Measurements from ENCODE around the gene CDK5RAP3.
A peak's percentile ranks its signal among the peaks of the same experiment; 100 is the strongest.
"Not testable (repeated sequence)": the region's sequence is repeated elsewhere in the genome, so short reads cannot be mapped to it uniquely, and the experiment has no call there.

Gene CDK5RAP3

DNA sequence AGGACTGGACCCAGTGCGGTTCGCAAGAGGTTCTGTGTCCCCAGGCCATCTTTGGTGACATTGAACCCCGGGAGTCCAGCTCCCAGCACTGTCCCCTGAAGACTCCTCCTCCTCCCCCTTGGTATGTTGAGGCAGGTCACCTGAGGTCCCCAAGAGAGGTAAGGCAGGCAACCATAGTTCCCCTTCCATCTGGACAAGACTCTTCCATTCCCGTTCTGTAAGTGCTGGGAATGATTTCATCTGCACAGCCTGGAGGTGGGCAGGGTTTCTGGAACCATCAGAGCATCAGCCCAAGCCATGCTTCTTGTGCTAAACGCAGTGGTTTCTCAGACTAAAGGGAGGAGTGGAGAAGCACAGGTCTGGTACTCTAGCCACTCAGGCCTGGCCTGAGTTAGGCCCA lies 41.7 kb downstream of the CDK5RAP3 start:
- no peak overlapping the region for H3K27ac ChIP-seq
- H3K4me3 ChIP-seq = peak overlapping the region in 2 of 7 experiments; percentile 7 to 30

GRCh38 chr17:48013876-48014594 lies 43.1 kb downstream of the CDK5RAP3 start:
- H3K27ac ChIP-seq = no peak overlapping the region
- no peak overlapping the region for H3K4me3 ChIP-seq

DNA sequence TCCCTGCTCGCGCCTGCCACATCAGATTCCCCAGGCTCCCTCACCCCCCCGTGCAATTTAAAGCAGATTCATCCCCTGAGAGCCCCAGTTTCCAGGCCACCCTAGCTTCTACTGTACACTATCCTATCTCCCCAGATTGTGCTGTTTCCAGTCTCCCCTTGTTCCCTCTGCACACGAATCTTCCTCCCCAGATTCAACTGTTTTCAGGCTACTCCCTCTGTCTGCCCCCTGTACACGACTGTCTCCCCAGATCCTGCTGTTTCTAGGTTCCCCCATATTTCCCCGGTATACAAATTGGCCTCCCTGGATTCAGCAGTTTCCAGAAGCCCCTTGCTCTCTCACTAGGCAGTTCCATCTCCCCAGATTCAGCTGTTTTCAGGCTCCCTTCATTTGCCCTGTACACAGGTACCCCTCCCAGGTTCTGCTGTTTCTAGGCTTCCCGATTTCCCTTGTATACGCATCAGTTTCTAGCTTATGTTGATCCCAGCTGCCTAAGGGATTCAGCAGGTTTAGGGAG lies 43.7 kb downstream of the CDK5RAP3 start:
- no peak overlapping the region for H3K27ac ChIP-seq

DNA sequence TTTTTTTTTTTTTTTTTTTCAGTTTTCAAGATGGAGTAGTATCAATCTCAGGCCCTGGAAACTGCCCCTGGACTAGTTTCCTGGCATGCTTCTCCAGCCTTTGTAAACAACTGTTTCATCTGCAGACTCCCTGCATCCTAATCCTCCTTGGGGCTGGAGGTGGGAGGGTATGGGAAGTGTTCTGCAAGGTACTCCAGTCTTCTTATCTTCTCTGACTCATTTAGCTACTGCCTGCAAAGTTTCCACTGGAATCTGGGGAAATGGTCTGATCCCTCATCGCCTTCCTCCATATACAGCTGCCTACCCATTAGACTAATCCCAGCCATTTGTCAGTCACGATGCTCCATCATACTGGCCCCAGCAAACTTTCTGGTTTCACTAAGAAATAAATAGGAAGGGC lies 45.2 kb downstream of the CDK5RAP3 start:
- H3K27ac ChIP-seq = no peak overlapping the region
- no peak overlapping the region for H3K4me3 ChIP-seq

More for the DNA sequence above, 43.7 kb downstream of the CDK5RAP3 start:
- H3K4me3 ChIP-seq = no peak overlapping the region

DNA sequence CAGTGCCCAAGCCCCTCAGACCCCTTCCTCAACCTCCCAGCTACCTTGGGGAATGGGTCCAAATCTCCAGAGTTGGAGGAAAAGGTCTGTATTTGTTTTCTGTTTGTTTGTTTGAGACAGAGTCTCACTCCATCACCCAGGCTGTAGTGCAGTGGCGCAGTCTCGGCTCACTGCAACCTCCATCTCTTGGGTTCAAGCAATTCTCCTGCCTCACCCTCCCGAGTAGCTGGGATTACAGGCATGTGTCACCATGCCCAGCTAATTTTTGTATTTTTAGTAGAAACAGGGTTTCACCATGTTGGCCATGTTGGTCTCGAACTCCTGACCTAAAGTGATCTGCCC lies 46.9 kb downstream of the CDK5RAP3 start:
- not testable (repeated sequence) for H3K4me3 ChIP-seq
- peak overlapping the region in 1 of 21 experiments; percentile 4 for H3K27ac ChIP-seq

DNA sequence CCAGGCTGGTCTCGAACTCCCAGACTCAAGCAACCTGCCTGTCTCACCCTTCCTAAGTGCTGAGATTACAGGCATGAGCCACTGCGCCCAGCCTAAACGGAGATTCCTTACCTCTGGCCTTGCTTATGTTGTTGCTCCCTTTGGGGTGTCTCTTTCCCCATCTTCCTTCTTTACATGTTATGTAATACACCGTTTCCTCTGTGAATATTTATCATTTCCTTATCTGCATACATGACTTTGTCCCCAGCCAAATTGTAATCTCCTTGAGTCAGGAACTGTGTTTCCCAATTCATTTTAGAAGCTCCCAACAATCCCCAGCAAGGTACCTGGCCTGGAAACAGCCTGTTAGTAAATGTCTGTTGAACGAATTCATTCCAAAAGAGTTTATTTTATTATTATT lies 51.0 kb downstream of the CDK5RAP3 start:
- no peak overlapping the region for H3K27ac ChIP-seq

GRCh38 chr17:48022901-48023300 lies 52.0 kb downstream of the CDK5RAP3 start:
- H3K4me3 ChIP-seq = peak overlapping the region in 1 of 7 experiments; percentile 38

More for the DNA sequence above, 51.0 kb downstream of the CDK5RAP3 start:
- no peak overlapping the region for H3K4me3 ChIP-seq

GRCh38 chr17:48023400-48024148 lies 52.7 kb downstream of the CDK5RAP3 start:
- Histone ChIP-seq H3K4me3 (peak overlapping the region; percentile 26 to 46 (median 38)), H3K27ac (peak overlapping the region in 18 of 21 experiments; percentile 1 to 75 (median 44))

More at GRCh38 chr17:48022901-48023300, 52.0 kb downstream of the CDK5RAP3 start:
- H3K27ac ChIP-seq = peak overlapping the region in 3 of 21 experiments; percentile 13 to 71 (median 43)

DNA sequence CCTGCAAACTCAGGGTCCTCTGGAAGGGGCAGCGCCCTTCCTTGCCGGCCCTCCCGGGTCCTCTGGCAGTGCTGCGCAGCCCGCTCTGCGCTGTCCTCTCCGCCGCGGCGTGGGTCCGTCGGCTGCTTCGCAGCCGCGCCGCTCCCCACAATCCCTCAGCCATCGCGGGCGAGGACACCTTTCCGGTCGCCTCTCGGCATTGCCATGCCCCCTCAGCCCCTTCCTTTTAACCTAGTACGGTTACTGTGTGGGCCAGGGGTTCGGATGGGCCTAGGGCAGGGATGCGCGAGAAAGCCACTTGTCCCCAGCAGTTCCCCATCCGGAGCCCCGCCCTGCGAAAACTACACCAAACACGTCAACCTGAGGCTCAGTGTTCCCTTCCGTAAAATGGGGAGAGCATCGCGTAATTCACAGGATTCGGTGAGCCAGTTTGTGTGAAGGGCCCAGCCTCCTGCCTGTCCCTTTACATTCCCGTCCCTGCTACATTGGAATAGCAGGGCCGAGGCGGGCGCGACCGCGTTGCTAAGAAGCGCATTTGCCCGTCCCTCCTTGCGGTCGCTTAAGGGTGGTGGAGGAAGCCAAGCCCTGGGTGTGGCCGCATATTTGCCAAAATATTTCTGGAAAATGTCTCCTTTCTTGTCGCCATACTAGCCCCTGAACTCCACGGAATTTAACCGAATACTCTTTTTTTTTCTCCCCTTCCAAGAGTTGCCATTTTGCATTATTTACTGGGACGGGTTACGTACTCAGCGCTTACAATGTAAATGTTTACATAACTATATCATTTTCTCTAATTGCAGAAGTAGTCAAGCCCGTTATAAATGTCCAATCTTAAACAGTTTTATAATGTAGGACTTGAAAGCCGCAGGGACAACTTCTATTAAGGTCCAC lies 53.5 kb downstream of the CDK5RAP3 start:
- peak overlapping the region in 17 of 21 experiments; percentile 1 to 75 (median 55) for H3K27ac ChIP-seq
- peak overlapping the region; percentile 26 to 46 (median 38) for H3K4me3 ChIP-seq

- peak overlapping the region in 20 of 21 experiments; percentile 11 to 76 (median 59) for H3K27ac ChIP-seq
These were observed 54.4 kb downstream of the CDK5RAP3 start for GRCh38 chr17:48025040-48025903.

DNA sequence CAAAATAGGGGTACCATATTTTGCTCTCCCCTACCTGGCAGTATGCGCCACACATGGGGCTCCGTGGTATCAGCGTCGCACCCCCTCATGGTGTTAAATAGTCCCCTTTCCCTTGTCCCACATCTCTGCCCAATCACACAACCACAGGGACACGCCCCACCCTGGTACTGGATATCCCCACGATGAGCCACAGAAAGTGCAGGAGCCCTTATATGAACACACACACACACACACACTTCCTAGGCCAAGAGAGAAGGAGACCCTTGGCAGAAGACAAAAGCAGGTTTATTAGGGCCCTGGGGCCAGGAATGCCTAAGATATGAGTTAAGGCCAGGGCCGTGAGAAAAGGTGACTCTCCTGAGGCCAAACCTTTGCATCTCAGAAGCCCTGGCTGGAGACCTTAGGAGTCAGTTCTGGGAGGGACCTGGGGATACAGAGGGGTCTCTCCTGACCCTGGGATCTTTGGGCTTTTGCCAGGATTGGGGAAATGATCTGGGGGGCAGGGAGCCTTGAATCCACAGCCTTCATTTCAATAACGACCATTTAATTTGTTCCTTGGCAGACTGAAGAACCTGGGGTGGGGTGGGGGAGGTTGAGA lies 55.1 kb downstream of the CDK5RAP3 start:
- Histone ChIP-seq H3K27ac (peak overlapping the region in 19 of 21 experiments; percentile 11 to 76 (median 58)), H3K4me3 (peak overlapping the region in 6 of 7 experiments; percentile 29 to 46 (median 41))

More at GRCh38 chr17:48025040-48025903, 54.4 kb downstream of the CDK5RAP3 start:
- H3K4me3 ChIP-seq = peak overlapping the region; percentile 26 to 46 (median 38)

DNA sequence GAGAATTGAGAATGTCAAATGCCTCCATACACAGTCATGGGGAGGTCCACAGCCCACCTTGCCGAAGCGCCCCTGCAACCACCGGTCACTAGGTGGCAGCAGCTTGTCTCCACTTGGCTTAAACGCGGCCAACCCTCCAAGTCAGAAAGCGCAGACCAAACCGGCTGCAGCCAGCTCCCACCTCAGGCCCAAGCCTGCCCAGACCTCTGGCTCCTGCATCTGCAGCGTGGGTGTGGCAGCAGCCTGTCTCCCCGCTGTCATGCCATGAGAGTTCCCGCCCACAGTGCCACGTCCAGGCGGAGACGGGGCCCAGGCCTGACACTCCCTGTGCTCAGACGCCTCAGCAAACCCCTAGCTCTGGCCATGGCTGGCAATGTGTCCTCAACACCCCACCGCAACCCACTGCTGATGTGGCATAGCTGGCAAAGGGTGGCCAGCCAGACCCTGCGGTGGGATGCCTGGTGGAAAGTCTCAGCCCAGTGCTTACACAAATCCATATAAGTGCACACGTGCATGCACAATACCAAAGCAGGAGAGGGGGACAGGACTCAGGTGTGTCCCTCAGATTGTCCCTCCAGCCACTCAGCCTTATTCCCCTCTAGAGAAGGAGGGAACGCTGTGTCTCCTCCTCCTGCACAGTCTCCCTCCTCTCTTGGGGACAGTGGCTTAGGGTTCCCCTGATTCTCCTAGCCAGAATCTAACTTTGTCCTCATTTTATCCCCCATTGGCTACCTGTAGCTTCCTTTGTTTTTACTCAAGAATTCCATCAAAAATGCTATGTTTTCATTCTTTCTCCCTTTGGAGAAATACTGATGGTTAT lies 55.8 kb downstream of the CDK5RAP3 start:
- Histone ChIP-seq H3K27ac (peak overlapping the region in 17 of 21 experiments; percentile 8 to 68 (median 57)), H3K4me3 (no peak overlapping the region)

DNA sequence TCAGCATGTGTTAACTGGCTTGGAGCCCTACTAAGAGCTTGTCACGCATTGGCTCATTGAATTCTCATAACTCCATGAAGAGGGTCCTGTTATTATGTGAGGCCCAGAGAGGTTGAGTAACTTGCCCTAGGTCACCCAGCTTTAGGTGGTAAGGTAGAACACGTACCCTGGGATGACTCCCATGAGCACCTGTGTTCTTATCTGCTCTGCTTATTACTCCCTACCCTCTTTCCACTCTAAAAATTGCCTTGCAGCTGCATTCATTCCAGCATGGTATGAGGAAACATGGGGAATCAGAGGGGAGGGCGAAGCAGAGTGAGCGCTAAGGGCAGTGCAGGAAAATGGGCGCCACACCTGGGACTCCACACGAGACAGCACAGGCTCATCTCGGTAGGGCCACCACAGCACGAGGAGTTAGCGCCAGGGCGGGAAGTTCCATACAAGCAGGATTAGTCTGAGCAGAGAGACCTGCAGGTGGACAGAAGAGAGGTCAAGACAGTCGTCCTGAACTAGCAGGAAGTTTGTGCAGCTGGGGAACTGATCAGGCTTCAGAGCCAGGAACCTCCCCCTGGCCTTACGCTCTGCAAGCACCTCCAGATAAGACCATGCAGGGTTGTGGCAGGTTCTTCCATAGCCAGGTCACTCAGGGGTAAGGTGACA lies 56.5 kb downstream of the CDK5RAP3 start:
- no peak overlapping the region for H3K4me3 ChIP-seq
- H3K27ac ChIP-seq = peak overlapping the region in 3 of 21 experiments; percentile 20 to 66 (median 57)

DNA sequence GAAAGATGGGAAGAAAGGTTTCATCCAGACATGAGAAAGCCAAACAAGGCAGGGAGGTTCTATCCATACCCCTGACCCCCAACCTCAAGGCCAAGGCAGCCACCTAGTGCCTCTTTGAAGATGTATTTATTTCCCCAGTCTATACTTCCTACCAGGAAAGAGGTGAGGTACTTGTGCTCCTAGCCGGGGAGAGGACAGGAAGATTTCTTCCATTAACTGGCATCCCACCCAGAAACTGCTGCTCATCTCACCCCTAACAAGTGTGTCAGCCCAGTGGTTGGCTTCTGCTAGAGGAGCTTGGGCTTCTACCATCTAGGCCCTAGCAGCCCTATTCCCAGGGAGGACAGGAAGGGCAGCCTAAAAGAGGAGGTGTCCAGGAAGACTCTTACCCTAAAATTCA lies 57.8 kb downstream of the CDK5RAP3 start:
- Histone ChIP-seq H3K27ac (no peak overlapping the region), H3K4me3 (no peak overlapping the region)

- Histone ChIP-seq H3K27ac (peak overlapping the region in 2 of 21 experiments; percentile 2 to 4), H3K4me3 (no peak overlapping the region)
These were observed 59.6 kb downstream of the CDK5RAP3 start for GRCh38 chr17:48030531-48030930.
